Activated CD4-positive, alpha-beta T cell treated with anti-CD3 and anti-CD28 coated beads, Interleukin-2, amount 10 ng/mL, durations not matched to agents 7 days and 5 days (primary cell): ENCODE measurements around the gene TMEM18. TPM values are rescaled to one million over a fixed set of nuclear protein-coding genes. Genes with fewer than 3 reads are reported as not detected.

Experiments
- CTCF ChIA-PET: fragments of 350-600 bp; sonication (Branson Sonifier 250); formaldehyde crosslinking; loops from one replicate; lab custom pipeline; 2021; ENCODE audit warnings: antibody characterized with exemption; lab: Charles Lee
- POLR2A ChIA-PET: fragments of 350-600 bp; sonication (Branson Sonifier 250); formaldehyde crosslinking; loops from one replicate; lab custom pipeline; 2021; ENCODE audit warnings: antibody characterized with exemption; lab: Charles Lee
- DNase-seq: peaks from one replicate; pipeline ENCODE4 v3.0.0-alpha.2; 2020
- H3K27ac Mint-ChIP-seq: one replicate; pipeline ENCODE4 v1.8.0; 2021; ENCODE audit warnings: mild to moderate bottlenecking, moderate library complexity, mixed read lengths
- H3K27me3 Mint-ChIP-seq: one replicate; pipeline ENCODE4 v1.8.0; 2021; ENCODE audit warnings: mixed read lengths
- H3K36me3 Mint-ChIP-seq: one replicate; pipeline ENCODE4 v1.8.0; 2021; ENCODE audit warnings: low read depth, mixed read lengths
- H3K4me1 Mint-ChIP-seq: one replicate; pipeline ENCODE4 v1.8.0; 2021; ENCODE audit warnings: mixed read lengths
- H3K4me3 Mint-ChIP-seq: one replicate; pipeline ENCODE4 v1.8.0; 2021; ENCODE audit warnings: mild to moderate bottlenecking, moderate library complexity, mixed read lengths
- H3K9me3 Mint-ChIP-seq: one replicate; pipeline ENCODE4 v1.8.0; 2021; ENCODE audit warnings: mixed read lengths
- total RNA-seq, 2 experiments: library from RNA; stranded (reverse); gene quantifications; one replicate each; pipeline ENCODE4 v1.2.3, GENCODE V29; 2021

Gene TMEM18
- total RNA-seq = 10 to 100 TPM; 30.3 to 31.7 TPM

DNA sequence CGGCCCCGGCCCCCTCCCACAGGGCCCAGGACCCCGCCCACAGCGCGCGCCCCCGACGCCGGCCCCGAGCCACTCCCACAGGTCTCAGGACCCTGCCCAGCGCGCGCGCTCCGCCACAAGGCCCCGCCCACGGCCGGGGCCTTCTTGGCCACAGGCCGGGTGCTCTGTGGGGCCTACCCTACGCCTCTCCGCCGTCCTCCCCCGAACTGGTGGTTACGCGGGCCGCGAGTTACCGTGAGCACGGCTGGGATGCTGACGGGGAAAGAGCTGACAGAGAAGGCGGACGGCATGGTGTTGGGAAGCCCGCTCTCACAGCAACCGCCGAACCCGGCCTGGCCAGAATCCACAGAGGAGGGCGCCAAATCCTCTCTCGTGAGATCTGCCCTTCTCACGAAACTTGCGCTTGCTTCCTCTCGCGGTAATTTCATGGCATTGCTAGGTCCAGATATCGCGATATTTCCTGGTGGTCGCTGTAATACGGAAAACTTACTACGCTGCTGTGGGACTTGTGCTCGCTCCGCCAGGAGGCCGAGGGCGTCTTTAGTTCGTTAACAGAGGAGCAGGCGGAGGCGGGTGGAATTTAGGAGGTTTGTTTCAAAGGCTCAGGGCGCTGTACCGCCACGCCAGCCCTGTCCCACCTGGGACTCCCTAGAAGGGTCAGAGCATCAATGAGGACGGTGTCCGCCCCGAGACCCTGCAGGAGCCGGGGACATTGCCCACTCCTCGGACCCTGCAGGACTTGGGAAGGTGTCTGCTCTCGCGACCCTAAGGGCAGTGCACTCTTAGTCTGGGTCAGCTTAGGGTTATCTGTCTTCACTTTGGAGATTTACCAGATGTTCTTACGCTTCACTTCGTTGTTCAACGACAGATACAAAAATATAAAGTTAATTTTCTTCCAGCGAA is at the start of gene TMEM18:
TMEM18 (minus strand) TSS at position 351 of the 903 bp plus-strand sequence; CDS start at position 290, 61 bp downstream.
- peak; percentile 95 for DNase-seq
- Mint-ChIP-seq H3K27me3 (no peaks in the 10 kb centered on the region), H3K4me1 (peaks cover 43% of the 10 kb centered on the region), H3K27ac (peak within 1 kb of the TSS; percentile 100), H3K4me3 (peak within 1 kb of the TSS; percentile 95), H3K9me3 (no peaks in the 10 kb centered on the region), H3K36me3 (peaks cover 24% of the 10 kb centered on the region)
- POLR2A ChIA-PET = no interaction called here
- CTCF ChIA-PET = interaction anchor here (3.1 kb wide), 1 partner anchor 11 kb away, joined by 8 read pairs; no protein-coding TSS in a partner anchor

DNA sequence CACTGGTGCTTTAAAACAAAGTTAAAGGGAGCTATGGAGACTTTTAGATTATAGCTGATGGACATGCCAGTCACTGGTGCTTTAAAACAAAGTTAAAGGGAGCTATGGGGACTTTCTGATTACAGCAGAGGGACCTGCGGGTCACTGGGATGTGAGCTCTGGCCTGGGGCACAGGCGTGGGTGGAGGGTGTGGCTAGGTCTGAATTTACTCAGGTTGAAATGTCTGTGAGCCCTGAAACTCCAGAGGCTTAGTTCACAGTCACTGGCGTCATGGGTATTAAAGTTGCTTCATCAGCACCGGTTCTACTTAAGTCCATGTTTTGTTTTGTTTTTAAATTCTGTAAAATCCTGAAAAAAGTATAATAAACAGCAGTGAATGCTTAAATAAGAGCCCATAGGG is 49.0 kb upstream of the TMEM18 start:
- no peak overlapping the region for H3K27ac Mint-ChIP-seq
- no peaks in the 10 kb centered on the region for H3K9me3 Mint-ChIP-seq
- H3K4me3 Mint-ChIP-seq = no peak overlapping the region
- CTCF ChIA-PET = interaction anchor here (0.9 kb wide), 1 partner anchor 12 kb away, joined by 3 read pairs; no protein-coding TSS in a partner anchor
- no peak for DNase-seq
- POLR2A ChIA-PET = no interaction called here
- H3K4me1 Mint-ChIP-seq = no peaks in the 10 kb centered on the region
- no peaks in the 10 kb centered on the region for H3K36me3 Mint-ChIP-seq
- peaks cover 2% of the 10 kb centered on the region for H3K27me3 Mint-ChIP-seq

DNA sequence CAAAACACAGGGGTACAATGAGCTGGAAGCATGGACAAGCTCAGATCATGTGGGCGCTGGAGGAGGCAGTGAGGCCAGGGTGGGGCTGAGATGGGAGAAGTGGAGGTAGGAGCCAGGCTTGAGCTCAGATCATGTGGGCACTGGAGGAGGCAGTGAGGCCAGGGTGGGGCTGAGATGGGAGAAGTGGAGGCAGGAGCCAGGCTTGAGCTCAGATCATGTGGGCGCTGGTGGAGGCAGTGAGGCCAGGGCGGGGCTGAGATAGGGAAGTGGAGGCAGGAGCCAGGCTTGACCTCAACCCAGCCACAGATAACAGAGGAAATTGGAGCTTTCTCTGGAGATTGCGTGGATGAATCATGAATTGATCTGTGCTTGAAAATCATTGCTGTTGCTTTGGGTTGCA is 48.3 kb upstream of the TMEM18 start:
- H3K4me3 Mint-ChIP-seq = no peak overlapping the region
- DNase-seq = no peak
- no peaks in the 10 kb centered on the region for H3K9me3 Mint-ChIP-seq
- ChIA-PET CTCF (interaction anchor here (0.9 kb wide), 1 partner anchor 11 kb away, joined by 3 read pairs; no protein-coding TSS in a partner anchor), POLR2A (no interaction called here)
- H3K4me1 Mint-ChIP-seq = no peaks in the 10 kb centered on the region
- no peaks in the 10 kb centered on the region for H3K36me3 Mint-ChIP-seq
- H3K27ac Mint-ChIP-seq = no peak overlapping the region
- peaks cover 2% of the 10 kb centered on the region for H3K27me3 Mint-ChIP-seq

DNA sequence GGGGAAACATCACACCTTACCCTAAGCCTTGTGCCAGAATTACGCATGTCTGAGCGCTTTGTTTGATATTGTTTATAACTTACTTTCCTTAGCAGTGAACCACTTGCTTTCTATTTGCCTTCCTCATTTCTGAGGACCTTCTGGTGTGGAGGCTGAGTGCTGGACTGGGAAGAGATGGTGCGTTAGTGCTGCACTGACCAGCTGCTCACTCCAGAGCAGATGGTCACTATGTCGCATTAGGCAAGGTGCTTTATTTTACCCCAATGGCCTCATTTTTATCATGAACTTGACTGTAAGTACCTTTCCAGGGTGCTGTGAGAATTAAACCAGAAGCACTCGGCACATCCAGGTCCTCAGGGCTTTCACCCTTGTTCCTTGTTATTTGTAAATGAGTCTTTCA is 46.6 kb upstream of the TMEM18 start:
- no peak overlapping the region for H3K4me3 Mint-ChIP-seq
- H3K27me3 Mint-ChIP-seq = peaks cover 2% of the 10 kb centered on the region
- DNase-seq = no peak
- H3K27ac Mint-ChIP-seq = no peak overlapping the region
- no peaks in the 10 kb centered on the region for H3K4me1 Mint-ChIP-seq
- CTCF ChIA-PET = no interaction called here
- no peaks in the 10 kb centered on the region for H3K36me3 Mint-ChIP-seq
- H3K9me3 Mint-ChIP-seq = no peaks in the 10 kb centered on the region
- POLR2A ChIA-PET = no interaction called here

DNA sequence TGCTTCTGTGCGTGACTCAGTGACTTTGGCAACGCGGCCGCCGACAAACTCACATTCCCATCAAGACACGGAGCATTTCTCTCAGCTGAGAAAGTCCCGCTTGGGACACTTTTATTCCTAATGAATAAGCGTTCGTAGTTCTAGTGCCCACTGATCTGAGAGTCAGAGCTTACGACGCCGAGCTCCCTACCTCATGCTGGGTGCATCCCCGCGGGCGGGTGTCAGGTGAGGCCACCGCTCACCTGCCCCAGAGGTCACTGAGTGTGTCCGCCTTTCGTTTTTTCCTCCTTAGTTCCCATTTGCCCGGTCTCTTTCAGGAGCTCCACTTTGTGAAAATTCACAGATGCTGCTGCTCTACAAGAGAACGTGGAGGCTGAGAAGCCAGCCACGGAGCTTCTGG is 43.6 kb upstream of the TMEM18 start:
- Mint-ChIP-seq H3K9me3 (no peaks in the 10 kb centered on the region), H3K27me3 (peaks cover 5% of the 10 kb centered on the region), H3K4me3 (no peak overlapping the region), H3K4me1 (no peaks in the 10 kb centered on the region), H3K27ac (no peak overlapping the region), H3K36me3 (no peaks in the 10 kb centered on the region)
- no peak for DNase-seq
- ChIA-PET CTCF (interaction anchor here (1.0 kb wide), 1 partner anchor 9 kb away, joined by 3 read pairs; no protein-coding TSS in a partner anchor), POLR2A (no interaction called here)

DNA sequence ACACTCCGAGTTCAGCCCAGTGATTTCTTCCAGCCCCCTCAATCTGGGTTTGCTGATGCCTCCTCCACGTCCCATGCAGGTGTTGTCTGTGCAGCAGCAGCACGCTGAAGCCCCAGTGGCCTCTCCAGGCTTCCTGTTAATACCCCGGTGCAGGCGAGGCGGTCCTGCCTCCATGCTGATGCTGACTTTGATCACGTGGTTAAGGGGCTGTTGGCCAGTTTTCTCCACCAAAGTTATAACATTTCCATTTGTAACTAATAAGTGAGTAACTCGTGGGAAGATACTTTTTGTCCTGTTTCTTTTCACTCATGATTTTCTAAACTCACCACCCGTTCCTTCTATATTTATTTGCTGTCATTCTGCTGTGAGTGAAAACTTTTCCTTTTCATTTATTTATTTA is 42.5 kb upstream of the TMEM18 start:
- Mint-ChIP-seq H3K36me3 (no peaks in the 10 kb centered on the region), H3K27ac (no peak overlapping the region), H3K4me1 (no peaks in the 10 kb centered on the region), H3K4me3 (no peak overlapping the region), H3K9me3 (no peaks in the 10 kb centered on the region), H3K27me3 (peaks cover 5% of the 10 kb centered on the region)
- ChIA-PET CTCF (interaction anchor here (1.0 kb wide), 1 partner anchor 8 kb away, joined by 3 read pairs; no protein-coding TSS in a partner anchor), POLR2A (no interaction called here)
- no peak for DNase-seq

DNA sequence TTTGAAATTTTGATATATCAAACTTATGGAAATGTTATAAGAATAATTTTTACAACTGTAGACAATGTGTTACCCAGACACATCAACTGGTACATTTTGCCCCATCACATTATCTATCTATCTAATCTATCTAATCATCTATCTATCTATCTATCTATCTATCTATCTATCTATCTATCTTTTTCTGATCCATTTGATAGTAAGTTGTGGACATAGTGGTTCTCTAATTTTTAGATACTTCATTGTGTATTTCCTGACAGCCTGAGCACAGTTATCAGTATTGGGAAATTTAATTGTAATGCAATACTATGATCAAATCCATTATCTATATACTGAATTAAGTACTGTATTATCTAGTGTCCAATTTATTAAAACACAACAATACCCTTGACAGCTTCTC is 42.0 kb upstream of the TMEM18 start:
- H3K36me3 Mint-ChIP-seq = no peaks in the 10 kb centered on the region
- H3K4me3 Mint-ChIP-seq = no peak overlapping the region
- H3K9me3 Mint-ChIP-seq = no peaks in the 10 kb centered on the region
- POLR2A ChIA-PET = no interaction called here
- no peak for DNase-seq
- CTCF ChIA-PET = no interaction called here
- peaks cover 3% of the 10 kb centered on the region for H3K27me3 Mint-ChIP-seq
- no peak overlapping the region for H3K27ac Mint-ChIP-seq
- peaks cover 2% of the 10 kb centered on the region for H3K4me1 Mint-ChIP-seq

DNA sequence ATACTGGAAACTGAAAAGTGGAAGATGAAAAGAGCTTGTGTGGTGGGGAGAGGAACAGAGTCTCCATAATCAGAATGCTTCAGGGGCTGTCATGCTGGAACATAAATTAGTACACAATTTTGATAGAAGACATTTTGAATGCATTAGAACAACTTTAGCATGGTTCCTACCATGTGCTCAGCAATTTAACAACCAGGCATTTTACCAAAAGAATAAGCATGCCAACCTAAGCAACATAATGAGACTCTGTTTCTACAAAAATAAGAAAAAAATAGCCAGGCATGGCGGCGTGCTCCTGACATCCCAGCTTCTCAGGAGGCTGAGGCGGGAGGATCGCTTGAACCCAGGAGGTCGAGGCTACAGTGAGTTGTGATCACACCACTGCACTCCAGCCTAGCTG is 40.5 kb upstream of the TMEM18 start:
- no peaks in the 10 kb centered on the region for H3K9me3 Mint-ChIP-seq
- CTCF ChIA-PET = no interaction called here
- H3K27me3 Mint-ChIP-seq = peaks cover 3% of the 10 kb centered on the region
- H3K27ac Mint-ChIP-seq = no peak overlapping the region
- POLR2A ChIA-PET = no interaction called here
- peaks cover 2% of the 10 kb centered on the region for H3K4me1 Mint-ChIP-seq
- H3K36me3 Mint-ChIP-seq = no peaks in the 10 kb centered on the region
- no peak overlapping the region for H3K4me3 Mint-ChIP-seq
- no peak for DNase-seq

DNA sequence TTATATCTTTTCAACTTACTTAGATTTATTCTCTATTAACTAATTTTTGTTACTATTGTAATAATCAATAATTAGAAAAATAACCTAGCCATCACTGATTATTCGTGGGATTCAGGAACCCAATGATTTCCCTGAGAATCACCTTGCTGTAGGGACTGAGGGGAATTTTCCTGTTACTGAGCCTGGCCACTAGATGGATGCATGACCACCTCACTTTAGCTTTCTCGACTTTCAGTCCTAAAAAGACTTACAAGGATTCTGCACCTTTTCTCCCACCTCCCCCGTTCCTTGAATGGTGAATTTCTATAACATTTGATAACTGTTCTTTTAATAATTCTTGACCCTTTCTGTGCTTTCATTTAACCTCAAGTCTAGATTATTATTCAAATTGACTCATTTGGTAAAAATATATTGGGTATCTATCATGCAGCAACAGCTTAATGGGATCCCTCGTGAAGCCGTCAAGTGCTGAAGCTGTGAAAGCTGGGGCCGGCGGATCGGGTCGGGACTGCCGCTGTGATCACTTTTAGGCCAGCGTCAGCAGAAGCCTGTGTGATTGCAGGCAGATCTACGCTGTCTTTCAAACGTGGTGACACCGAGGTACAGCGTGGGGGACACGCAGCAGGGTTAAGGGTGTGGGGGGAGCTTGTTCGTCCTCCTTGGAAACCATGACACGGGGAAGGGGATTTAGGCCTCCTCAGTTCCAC is 38.8 kb upstream of the TMEM18 start:
- H3K4me3 Mint-ChIP-seq = no peak overlapping the region
- ChIA-PET POLR2A (no interaction called here), CTCF (interaction anchor here (1.7 kb wide), 1 partner anchor 835 kb away, joined by 7 read pairs; no protein-coding TSS in a partner anchor)
- no peaks in the 10 kb centered on the region for H3K9me3 Mint-ChIP-seq
- H3K4me1 Mint-ChIP-seq = peaks cover 2% of the 10 kb centered on the region
- H3K36me3 Mint-ChIP-seq = no peaks in the 10 kb centered on the region
- DNase-seq = no peak
- H3K27me3 Mint-ChIP-seq = peaks cover 14% of the 10 kb centered on the region
- H3K27ac Mint-ChIP-seq = no peak overlapping the region

DNA sequence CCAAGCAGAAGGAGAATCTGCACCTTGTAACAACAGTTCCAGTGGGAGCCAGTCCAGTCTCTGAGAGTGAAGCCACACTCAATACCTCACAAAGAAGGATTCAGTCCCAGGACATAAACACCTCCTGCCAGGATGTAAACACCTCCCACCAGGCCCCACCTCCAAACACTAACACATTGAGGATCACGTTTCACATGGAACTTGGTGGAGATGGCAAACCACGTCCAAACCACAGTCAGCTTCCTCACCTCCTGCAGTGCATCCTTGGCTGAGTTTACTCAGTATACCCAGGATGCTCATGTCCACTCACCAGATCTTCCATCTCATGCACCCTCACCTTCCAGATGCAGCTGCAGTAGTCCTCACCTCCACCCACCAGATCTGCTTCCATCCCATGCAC is 37.8 kb upstream of the TMEM18 start:
- no peak overlapping the region for H3K4me3 Mint-ChIP-seq

DNA sequence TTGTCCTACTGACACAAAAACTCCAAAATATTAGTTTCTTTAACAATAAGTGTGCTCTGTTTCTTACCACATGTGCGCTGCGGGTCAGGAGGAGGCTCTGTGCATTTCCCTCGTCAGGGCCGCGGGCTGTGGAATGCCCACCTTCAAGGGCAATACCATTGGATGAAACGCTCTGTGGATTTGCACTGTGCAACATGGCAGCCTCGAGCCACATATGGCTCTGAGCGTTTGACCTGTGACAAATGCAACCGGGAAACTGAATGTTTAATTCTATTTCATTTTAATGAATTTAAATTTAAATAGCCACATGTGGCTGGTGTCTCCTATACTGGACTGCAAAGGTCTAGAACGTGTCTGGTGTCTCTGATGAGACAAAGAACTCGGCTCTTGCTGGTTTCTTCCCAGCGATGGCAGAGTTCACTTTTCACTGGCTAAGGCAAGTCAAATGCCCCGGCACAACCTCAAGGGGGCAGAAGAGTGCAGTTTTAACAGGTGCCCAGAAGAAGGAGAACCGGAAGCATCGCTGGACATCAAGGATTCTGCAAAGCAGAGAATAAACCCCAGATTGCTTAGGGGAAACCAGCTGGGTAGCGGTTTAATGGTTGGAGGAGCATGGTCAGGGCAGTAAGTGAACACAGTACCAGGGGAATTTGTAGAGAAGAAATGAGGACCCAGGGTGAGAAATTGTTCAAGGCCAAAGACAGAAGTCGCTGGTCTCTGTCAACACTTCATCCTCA is 37.0 kb upstream of the TMEM18 start:
- ChIA-PET POLR2A (no interaction called here), CTCF (interaction anchor here (1.0 to 1.7 kb wide), 3 partner anchors 12 to 837 kb away, joined by 3 to 7 read pairs (median 3); no protein-coding TSS in a partner anchor)
- Mint-ChIP-seq H3K27ac (no peak overlapping the region), H3K27me3 (peaks cover 22% of the 10 kb centered on the region), H3K36me3 (no peaks in the 10 kb centered on the region), H3K4me1 (peaks cover 2% of the 10 kb centered on the region), H3K9me3 (no peaks in the 10 kb centered on the region), H3K4me3 (no peak overlapping the region)
- DNase-seq = peak; percentile 57

More for the DNA sequence above, 37.8 kb upstream of the TMEM18 start:
- ChIA-PET CTCF (interaction anchor here (1.0 to 1.7 kb wide), 2 partner anchors 11 to 836 kb away, joined by 3 to 7 read pairs; no protein-coding TSS in a partner anchor), POLR2A (no interaction called here)
- Mint-ChIP-seq H3K4me1 (peaks cover 2% of the 10 kb centered on the region), H3K27ac (no peak overlapping the region), H3K9me3 (no peaks in the 10 kb centered on the region), H3K36me3 (no peaks in the 10 kb centered on the region), H3K27me3 (peaks cover 17% of the 10 kb centered on the region)
- no peak for DNase-seq
